Vagina (tissue), 2 donors: ENCODE measurements around the gene PDCD11. TPM values are rescaled to one million over a fixed set of nuclear protein-coding genes. Genes with fewer than 3 reads are reported as not detected.

Source experiments
- DNase-seq, 2 donors: peaks; one replicate each; pipeline ENCODE4 v3.0.0-alpha.2; 2017; ENCODE audit errors: extremely low spot score in 2 of 2
- H3K27ac ChIP-seq: fragments of 200-600 bp; sonication (generic); one replicate; pipeline ENCODE4 v1.5.1; 2019
- H3K27me3 ChIP-seq: fragments of 200-600 bp; sonication (generic); one replicate; pipeline ENCODE4 v1.5.1; 2019
- H3K36me3 ChIP-seq, 2 donors: fragments of 200-600 bp; sonication (generic); one replicate each; pipeline ENCODE4 v1.5.1; 2017 to 2019
- H3K4me1 ChIP-seq: fragments of 200-600 bp; sonication (generic); one replicate; pipeline ENCODE4 v1.5.1; 2019
- H3K4me3 ChIP-seq, 2 donors: fragments of 200-600 bp; sonication (generic); 1 replicate in 1 of 2; 2 replicates in 1 of 2; pipeline ENCODE4 v1.5.1; 2016 to 2019
- H3K9me3 ChIP-seq: fragments of 200-600 bp; sonication (generic); one replicate; pipeline ENCODE4 v1.5.1; 2019
- CTCF ChIP-seq, 3 experiments: fragments of 450-650 bp in 2 of 3; fragments of 200-600 bp in 1 of 3; sonication (generic) in 1 of 3; IDR thresholded peaks; one replicate each; pipeline ENCODE4 v1.5.1; 2017 to 2019; ENCODE audit warnings: antibody characterized with exemption in 3 of 3, mild to moderate bottlenecking in 2 of 3, moderate library complexity in 2 of 3
- POLR2A ChIP-seq, 2 donors: fragments of 450-650 bp; IDR thresholded peaks; one replicate each; pipeline ENCODE4 v1.6.1; 2017; ENCODE audit warnings: antibody characterized with exemption in 2 of 2, mild to moderate bottlenecking in 2 of 2, moderate library complexity in 2 of 2
- POLR2AphosphoS5 ChIP-seq, 2 donors: sonication (generic); formaldehyde crosslinking; IDR thresholded peaks; one replicate each; pipeline ENCODE4 v1.9.0; 2017; ENCODE audit warnings: antibody characterized with exemption in 2 of 2, mild to moderate bottlenecking in 2 of 2, low read depth in 1 of 2; ENCODE audit not compliant: insufficient read depth in 1 of 2
- intact Hi-C: fragments of 100-400 bp; cut with DNase I; formaldehyde crosslinking; loops from one replicate; pipeline ENCODE4 v1.15.1; 2023
- total RNA-seq: library from RNA; depleted of rRNA; stranded (reverse); fragments of >200 nt; gene quantifications from one replicate; pipeline ENCODE4 v1.2.3, GENCODE V29; 2016

PDCD11 gene
- total RNA-seq, 1 donor from 2014 or later = 22.8 TPM

DNA sequence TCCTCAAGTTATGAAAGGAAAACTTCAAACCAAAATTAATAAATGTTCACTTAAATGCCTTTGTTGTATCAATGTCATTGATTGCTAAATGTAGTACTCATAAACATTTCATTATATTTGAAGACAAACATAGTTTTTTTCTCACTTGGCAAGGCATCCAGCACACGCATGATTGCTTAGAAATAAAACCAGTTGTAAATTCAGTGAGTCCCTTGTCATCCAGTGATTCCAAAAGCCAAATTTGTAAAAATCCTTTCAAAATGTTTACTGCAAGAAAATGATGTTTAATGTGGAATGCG lies 90.9 kb downstream of the PDCD11 start:
- Histone ChIP-seq H3K4me1 (peaks cover 12% of the 10 kb centered on the region), H3K36me3 (no peaks in the 10 kb centered on the region), H3K27me3 (no peaks in the 10 kb centered on the region), H3K9me3 (no peaks in the 10 kb centered on the region), H3K4me3 (no peak overlapping the region), H3K27ac (peak overlapping the region; percentile 60)
- TF ChIP-seq CTCF (IDR thresholded peaks at IDR 0.05) (no peak), POLR2A (IDR thresholded peaks at IDR 0.05) (no peak), POLR2AphosphoS5 (IDR thresholded peaks at IDR 0.05; ENCODE audit: insufficient read depth in 1 of 2, low read depth in 1 of 2) (no peak)
- DNase-seq = no peak
- intact Hi-C loops = no loop called here

DNA sequence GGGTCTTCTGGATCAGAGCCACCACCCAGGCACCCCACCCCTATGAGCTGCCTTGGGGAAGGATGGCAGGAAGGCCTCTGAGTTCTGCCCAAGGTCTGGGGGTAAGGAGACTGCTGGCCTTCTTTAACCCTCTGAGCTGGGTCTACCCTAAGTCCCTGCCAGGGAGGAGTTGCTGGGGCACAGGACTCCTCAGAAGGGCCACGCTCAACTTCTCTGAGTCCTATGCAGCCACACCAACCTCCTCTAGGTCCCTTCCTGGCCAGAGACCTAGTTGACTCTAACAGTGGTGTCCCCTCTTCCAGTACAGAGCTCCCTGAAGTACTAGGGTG lies 94.5 kb downstream of the PDCD11 start:
- no peaks in the 10 kb centered on the region for H3K9me3 ChIP-seq
- intact Hi-C loops = no loop called here
- TF ChIP-seq POLR2AphosphoS5 (IDR thresholded peaks at IDR 0.05; ENCODE audit: insufficient read depth in 1 of 2, low read depth in 1 of 2) (no peak), POLR2A (IDR thresholded peaks at IDR 0.05) (no peak), CTCF (IDR thresholded peaks at IDR 0.05) (no peak)
- H3K36me3 ChIP-seq = no peaks in the 10 kb centered on the region
- peaks cover 39% of the 10 kb centered on the region for H3K4me1 ChIP-seq
- H3K27ac ChIP-seq = no peak overlapping the region
- no peak overlapping the region for H3K4me3 ChIP-seq
- no peak for DNase-seq
- H3K27me3 ChIP-seq = no peaks in the 10 kb centered on the region

- Histone ChIP-seq H3K27ac (peak overlapping the region; percentile 71), H3K27me3 (no peaks in the 10 kb centered on the region), H3K4me3 (no peak overlapping the region), H3K36me3 (no peaks in the 10 kb centered on the region), H3K9me3 (no peaks in the 10 kb centered on the region), H3K4me1 (peaks cover 39% of the 10 kb centered on the region)
- no peak for DNase-seq
- TF ChIP-seq POLR2A (IDR thresholded peaks at IDR 0.05) (no peak), CTCF (IDR thresholded peaks at IDR 0.05) (no peak), POLR2AphosphoS5 (IDR thresholded peaks at IDR 0.05; ENCODE audit: insufficient read depth in 1 of 2, low read depth in 1 of 2) (peak; percentile 41 to 66)
- intact Hi-C loops = no loop called here
Measured at GRCh38 chr10:103491729-103492364, 95.4 kb downstream of the PDCD11 start.

- intact Hi-C loops = no loop called here
- DNase-seq = no peak
- no peak for TF ChIP-seq CTCF (IDR thresholded peaks at IDR 0.05)
- no peak for TF ChIP-seq POLR2A (IDR thresholded peaks at IDR 0.05)
- TF ChIP-seq POLR2AphosphoS5 (IDR thresholded peaks at IDR 0.05; ENCODE audit: insufficient read depth in 1 of 2, low read depth in 1 of 2) = no peak
- Histone ChIP-seq H3K27me3 (no peaks in the 10 kb centered on the region), H3K4me3 (peak overlapping the region; percentile 59 to 69), H3K4me1 (peaks cover 39% of the 10 kb centered on the region), H3K9me3 (no peaks in the 10 kb centered on the region), H3K36me3 (no peaks in the 10 kb centered on the region), H3K27ac (peak overlapping the region; percentile 71)
Measured at GRCh38 chr10:103492655-103493261, 96.3 kb downstream of the PDCD11 start.

DNA sequence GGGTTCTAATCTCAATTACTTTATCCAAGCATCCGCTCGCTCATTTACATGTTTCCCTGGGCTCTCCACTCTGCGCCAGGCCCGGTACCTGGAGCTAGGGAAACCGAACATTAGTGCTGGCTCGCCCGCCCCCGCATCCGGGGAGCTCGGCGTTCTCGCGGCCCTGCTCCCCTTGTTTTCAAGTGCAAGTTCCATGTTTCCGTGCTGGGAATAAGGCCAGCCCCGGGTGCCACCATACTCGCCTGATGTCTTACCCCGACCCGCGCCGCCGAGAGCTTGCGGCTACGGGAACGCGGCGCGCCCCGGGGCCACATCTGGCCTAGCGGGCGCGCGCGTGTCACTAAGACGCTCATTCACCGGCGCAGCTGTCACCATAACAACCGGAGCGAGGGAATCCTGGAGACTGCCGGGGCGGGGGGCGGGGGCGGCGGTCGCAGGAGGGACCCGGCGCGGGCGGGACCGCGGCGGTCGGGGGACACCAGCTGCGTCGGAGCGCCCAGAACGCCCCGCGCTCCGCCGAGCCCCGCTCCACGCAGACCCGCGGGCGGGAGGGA lies 97.0 kb downstream of the PDCD11 start, which contains the start of gene NEURL1:
TSS of gene NEURL1 (plus strand) at position 344 of the 554 bp plus-strand sequence. CDS start 683 bp downstream, outside the sequence.
- Histone ChIP-seq H3K36me3 (no peaks in the 10 kb centered on the region), H3K4me1 (peaks cover 39% of the 10 kb centered on the region), H3K4me3 (peak within 1 kb of the TSS; percentile 59 to 69), H3K27me3 (no peaks in the 10 kb centered on the region), H3K27ac (peak within 1 kb of the TSS; percentile 71), H3K9me3 (no peaks in the 10 kb centered on the region)
- TF ChIP-seq CTCF (IDR thresholded peaks at IDR 0.05) (no peak), POLR2AphosphoS5 (IDR thresholded peaks at IDR 0.05; ENCODE audit: insufficient read depth in 1 of 2, low read depth in 1 of 2) (peak in 1 of 2 donors; percentile 52), POLR2A (IDR thresholded peaks at IDR 0.05) (no peak)
- DNase-seq = no peak
- intact Hi-C loops = no loop called here
